ENCODE data around the gene CLP1. TPM values are rescaled to one million over a fixed set of nuclear protein-coding genes. Genes with fewer than 3 reads are reported as not detected.

Gene CLP1
- total RNA-seq, 1 experiment from 2014 or later, result 26.8 TPM

DNA sequence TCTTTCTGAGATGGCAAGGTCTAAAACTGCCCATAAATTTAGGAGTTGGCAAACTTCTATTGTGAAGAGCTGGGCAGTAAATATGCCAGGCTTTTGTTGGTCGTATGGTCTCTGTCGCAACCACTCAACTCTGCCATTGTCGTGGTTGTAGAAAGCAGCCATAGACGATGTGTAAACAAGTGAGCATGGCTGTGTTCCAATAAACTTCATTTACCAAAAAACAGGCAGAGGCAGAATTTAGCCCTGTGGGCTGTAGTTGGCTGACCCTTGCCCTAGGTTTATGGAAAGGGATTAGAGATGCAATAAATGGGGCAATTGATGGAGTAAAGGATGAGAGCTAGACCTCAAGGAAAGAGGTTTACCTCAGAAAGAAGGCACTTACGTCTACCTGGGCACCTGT lies 25.4 kb upstream of the CLP1 start:
- intact Hi-C loops (cut with micrococcal nuclease; ENCODE audit: unreplicated experiment), result no loop called here
- H3K4me3 ChIP-seq (ENCODE audit: low read depth, low read length, poor library complexity, severe bottlenecking), result no peak overlapping the region
- no peak overlapping the region for H3K27ac ChIP-seq (ENCODE audit: low read depth, low read length, poor library complexity, severe bottlenecking)
- TF ChIP-seq, protein P1, sequence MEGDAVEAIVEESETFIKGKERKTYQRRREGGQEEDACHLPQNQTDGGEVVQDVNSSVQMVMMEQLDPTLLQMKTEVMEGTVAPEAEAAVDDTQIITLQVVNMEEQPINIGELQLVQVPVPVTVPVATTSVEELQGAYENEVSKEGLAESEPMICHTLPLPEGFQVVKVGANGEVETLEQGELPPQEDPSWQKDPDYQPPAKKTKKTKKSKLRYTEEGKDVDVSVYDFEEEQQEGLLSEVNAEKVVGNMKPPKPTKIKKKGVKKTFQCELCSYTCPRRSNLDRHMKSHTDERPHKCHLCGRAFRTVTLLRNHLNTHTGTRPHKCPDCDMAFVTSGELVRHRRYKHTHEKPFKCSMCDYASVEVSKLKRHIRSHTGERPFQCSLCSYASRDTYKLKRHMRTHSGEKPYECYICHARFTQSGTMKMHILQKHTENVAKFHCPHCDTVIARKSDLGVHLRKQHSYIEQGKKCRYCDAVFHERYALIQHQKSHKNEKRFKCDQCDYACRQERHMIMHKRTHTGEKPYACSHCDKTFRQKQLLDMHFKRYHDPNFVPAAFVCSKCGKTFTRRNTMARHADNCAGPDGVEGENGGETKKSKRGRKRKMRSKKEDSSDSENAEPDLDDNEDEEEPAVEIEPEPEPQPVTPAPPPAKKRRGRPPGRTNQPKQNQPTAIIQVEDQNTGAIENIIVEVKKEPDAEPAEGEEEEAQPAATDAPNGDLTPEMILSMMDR (conservative IDR thresholded peaks at IDR 0.05; ENCODE audit: low read depth, low read length), result no peak
- TF ChIP-seq EZH2 (IDR thresholded peaks at IDR 0.05; ENCODE audit: borderline replicate concordance, low read depth, low read length, poor library complexity, severe bottlenecking), result no peak
- BruUV-seq (replicated peaks), result no TSS peak
- no peak for DNase-seq (ENCODE audit: low spot score)
- no peaks in the 10 kb centered on the region for H3K36me3 ChIP-seq (ENCODE audit: insufficient read depth, low read length, poor library complexity, severe bottlenecking)
- ChIA-PET CTCF (interaction anchor here (0.6 to 0.7 kb wide), 2 partner anchors 9 to 1768 kb away, joined by 3 to 4 read pairs; no protein-coding TSS in a partner anchor), POLR2A (ENCODE audit: low non-redundant PET) (no interaction called here)
- H3K4me1 ChIP-seq (ENCODE audit: insufficient read depth, low read length, poor library complexity, severe bottlenecking), result no peaks in the 10 kb centered on the region
- peaks cover 15% of the 10 kb centered on the region for H3K27me3 ChIP-seq (replicated peaks; ENCODE audit: insufficient read depth, low read depth, low read length, poor library complexity)
- no peaks in the 10 kb centered on the region for H3K9me3 ChIP-seq (ENCODE audit: low read depth, low read length, poor library complexity, severe bottlenecking)

DNA sequence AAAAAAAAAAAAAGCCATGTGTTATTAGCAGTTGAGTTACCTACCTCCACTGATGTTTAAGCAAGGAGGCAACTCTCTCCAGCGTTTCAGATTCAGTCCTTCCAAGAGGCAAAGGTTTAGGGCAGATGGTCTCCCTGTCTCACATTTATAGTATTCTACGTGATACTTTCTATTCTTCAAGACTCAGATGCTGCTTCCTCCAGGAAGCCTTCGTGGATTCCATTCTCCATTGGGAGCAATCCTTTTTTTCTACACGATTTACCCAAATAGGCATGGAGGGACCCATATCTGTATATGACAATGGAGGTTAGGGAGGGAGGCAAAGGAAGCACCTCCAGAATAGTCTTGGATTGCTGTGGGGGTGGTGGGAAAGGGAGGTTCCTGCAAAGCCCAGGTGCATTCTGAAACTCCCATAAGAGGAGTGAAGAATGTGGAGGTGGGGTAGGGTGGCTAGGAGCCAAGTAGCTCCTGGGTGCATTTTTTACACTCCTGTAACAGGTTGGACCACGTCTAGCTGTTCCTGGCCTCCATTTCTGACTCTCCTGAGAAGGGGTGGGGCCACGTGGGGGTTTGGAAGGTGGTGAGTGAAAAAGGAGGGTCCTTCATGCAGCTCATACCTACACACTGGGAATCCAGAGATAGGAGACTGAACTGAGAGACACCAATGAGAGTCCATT lies 24.0 kb upstream of the CLP1 start:
- ChIA-PET CTCF (interaction anchor here (1.2 kb wide), 1 partner anchor 11 kb away, joined by 3 read pairs; no protein-coding TSS in a partner anchor), POLR2A (ENCODE audit: low non-redundant PET) (no interaction called here)
- TF ChIP-seq, protein P1 (conservative IDR thresholded peaks at IDR 0.05; ENCODE audit: low read depth, low read length), result no peak
- H3K36me3 ChIP-seq (ENCODE audit: insufficient read depth, low read length, poor library complexity, severe bottlenecking), result no peaks in the 10 kb centered on the region
- H3K4me3 ChIP-seq (ENCODE audit: low read depth, low read length, poor library complexity, severe bottlenecking), result no peak overlapping the region
- H3K27ac ChIP-seq (ENCODE audit: low read depth, low read length, poor library complexity, severe bottlenecking), result no peak overlapping the region
- H3K9me3 ChIP-seq (ENCODE audit: low read depth, low read length, poor library complexity, severe bottlenecking), result no peaks in the 10 kb centered on the region
- H3K27me3 ChIP-seq (replicated peaks; ENCODE audit: insufficient read depth, low read depth, low read length, poor library complexity), result peaks cover 15% of the 10 kb centered on the region
- BruUV-seq (replicated peaks), result no TSS peak
- intact Hi-C loops (cut with micrococcal nuclease; ENCODE audit: unreplicated experiment), result no loop called here
- peaks cover 8% of the 10 kb centered on the region for H3K4me1 ChIP-seq (ENCODE audit: insufficient read depth, low read length, poor library complexity, severe bottlenecking)
- DNase-seq (ENCODE audit: low spot score), result no peak

DNA sequence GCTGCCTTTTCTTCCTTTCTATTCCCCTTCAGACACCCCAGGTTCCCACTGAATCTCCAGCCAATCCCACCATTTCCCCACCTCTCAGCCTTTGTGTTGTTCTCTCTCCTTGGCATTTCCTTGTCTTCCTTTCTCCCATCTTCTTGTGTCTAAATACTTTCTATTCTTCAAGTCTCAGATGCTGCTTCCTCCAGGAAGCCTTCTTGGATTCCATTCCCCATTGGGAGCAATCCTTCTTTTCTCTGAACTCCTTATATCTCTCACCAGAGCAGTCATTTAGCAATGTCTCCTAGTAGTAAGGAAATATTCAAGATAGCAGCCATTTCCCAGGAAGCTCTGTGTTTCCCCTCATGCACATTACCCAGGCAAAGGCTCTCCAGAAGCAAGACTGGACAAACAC lies 23.3 kb upstream of the CLP1 start:
- TF ChIP-seq, protein P1 (conservative IDR thresholded peaks at IDR 0.05; ENCODE audit: low read depth, low read length), result no peak
- no peak for TF ChIP-seq EZH2 (IDR thresholded peaks at IDR 0.05; ENCODE audit: borderline replicate concordance, low read depth, low read length, poor library complexity, severe bottlenecking)
- Histone ChIP-seq H3K4me1 (ENCODE audit: insufficient read depth, low read length, poor library complexity, severe bottlenecking) (peaks cover 8% of the 10 kb centered on the region), H3K36me3 (ENCODE audit: insufficient read depth, low read length, poor library complexity, severe bottlenecking) (no peaks in the 10 kb centered on the region), H3K9me3 (ENCODE audit: low read depth, low read length, poor library complexity, severe bottlenecking) (no peaks in the 10 kb centered on the region), H3K27me3 (replicated peaks; ENCODE audit: insufficient read depth, low read depth, low read length, poor library complexity) (peaks cover 15% of the 10 kb centered on the region), H3K4me3 (ENCODE audit: low read depth, low read length, poor library complexity, severe bottlenecking) (no peak overlapping the region), H3K27ac (ENCODE audit: low read depth, low read length, poor library complexity, severe bottlenecking) (no peak overlapping the region)
- DNase-seq (ENCODE audit: low spot score), result no peak
- ChIA-PET CTCF (interaction anchor here (1.2 kb wide), 1 partner anchor 10 kb away, joined by 3 read pairs; no protein-coding TSS in a partner anchor), POLR2A (ENCODE audit: low non-redundant PET) (no interaction called here)
- intact Hi-C loops (cut with micrococcal nuclease; ENCODE audit: unreplicated experiment), result no loop called here
- no TSS peak for BruUV-seq (replicated peaks)

Measured in A673 (cell line).